Sigmoid colon (tissue), 7 donors: Measurements from ENCODE around the gene APOC3. TPM values are rescaled to one million over a fixed set of nuclear protein-coding genes. Genes with fewer than 3 reads are reported as not detected.

Experiments
- DNase-seq: peaks from one replicate; pipeline ENCODE4 v3.0.0-alpha.2; 2019
- H3K27ac ChIP-seq, 4 donors: fragments of 200-600 bp; sonication (generic); one replicate each; pipeline ENCODE4 v1.5.1; 2016 to 2019; ENCODE audit warnings: mild to moderate bottlenecking in 1 of 4
- H3K27me3 ChIP-seq, 3 donors: fragments of 200-600 bp; sonication (generic); one replicate each; pipeline ENCODE4 v1.5.1; 2019; ENCODE audit warnings: mild to moderate bottlenecking in 1 of 3
- H3K36me3 ChIP-seq, 4 donors: fragments of 200-600 bp; sonication (generic); one replicate each; pipeline ENCODE4 v1.5.1; 2016 to 2019
- H3K4me1 ChIP-seq, 4 donors: fragments of 200-600 bp; sonication (generic); one replicate each; pipeline ENCODE4 v1.5.1; 2017 to 2019
- H3K4me3 ChIP-seq, 4 donors: fragments of 200-600 bp; sonication (generic); one replicate each; pipeline ENCODE4 v1.5.1; 2017 to 2019; ENCODE audit warnings: mild to moderate bottlenecking in 2 of 4, moderate library complexity in 1 of 4
- H3K9me3 ChIP-seq, 4 donors: fragments of 200-600 bp in 3 of 4; sonication (generic) in 3 of 4; one replicate each; pipeline versions ENCODE4 v1.5.1 to v1.6.1; 2013 to 2019
- EP300 ChIP-seq, 4 donors: sonication (generic); formaldehyde crosslinking; IDR thresholded peaks; one replicate each; pipeline ENCODE4 v1.6.1; 2017; ENCODE audit warnings: antibody characterized with exemption in 4 of 4
- POLR2A ChIP-seq, 2 donors: fragments of 450-650 bp; IDR thresholded peaks; one replicate each; pipeline ENCODE4 v1.6.1; 2016; ENCODE audit warnings: antibody characterized with exemption in 2 of 2, mild to moderate bottlenecking in 2 of 2, moderate library complexity in 2 of 2
- POLR2AphosphoS5 ChIP-seq, 4 donors: sonication (generic); formaldehyde crosslinking; IDR thresholded peaks; one replicate each; pipeline ENCODE4 v1.6.1; 2017; ENCODE audit warnings: antibody characterized with exemption in 4 of 4
- WGBS, 2 donors: extraction: QIAGEN DNeasy Blood & Tissue Kit; methylation state at CpG; one replicate each; pipeline ENCODE4 v1.1.7; 2013; 5-methylcytosine and 5-hydroxymethylcytosine counted together
- intact Hi-C: fragments of 100-400 bp; cut with DNase I; formaldehyde crosslinking; loops from one replicate; pipeline ENCODE4 v1.15.1; 2023
- polyA plus RNA-seq, 3 donors: library from polyadenylated mRNA; stranded (reverse); fragments of 200-250 nt; gene quantifications; one replicate each; pipeline ENCODE4 v1.2.3, GENCODE V29; 2013
- total RNA-seq, 4 donors: library from RNA; depleted of rRNA; stranded (reverse); fragments of >200 nt; gene quantifications; one replicate each; pipeline ENCODE4 v1.1.0, GENCODE V29; 2016
- TF ChIP-seq, protein P1 (sequence below), 4 experiments: fragments of 450-650 bp in 3 of 4; fragments of 200-600 bp in 1 of 4; IDR thresholded peaks; one replicate each; pipeline ENCODE4 v1.5.1; 2016 to 2019; ENCODE audit warnings: antibody characterized with exemption in 4 of 4, mild to moderate bottlenecking in 3 of 4, moderate library complexity in 2 of 4
- donor health status: healthy with polysubstance abuse.
- donor health status: Bipolar disorder and iron deficiency.
- donor health status: healthy.

Gene APOC3
- total and polyA plus RNA-seq, 7 donors, result 0.19 to 4.4 TPM; not detected in 5

GRCh38 chr11:116867619-116868018 lies 37.9 kb downstream of the APOC3 start:
- no peak for TF ChIP-seq POLR2A (IDR thresholded peaks at IDR 0.05)
- no peak for TF ChIP-seq POLR2AphosphoS5 (IDR thresholded peaks at IDR 0.05)
- no peak for TF ChIP-seq EP300 (IDR thresholded peaks at IDR 0.05)
- TF ChIP-seq, protein P1, sequence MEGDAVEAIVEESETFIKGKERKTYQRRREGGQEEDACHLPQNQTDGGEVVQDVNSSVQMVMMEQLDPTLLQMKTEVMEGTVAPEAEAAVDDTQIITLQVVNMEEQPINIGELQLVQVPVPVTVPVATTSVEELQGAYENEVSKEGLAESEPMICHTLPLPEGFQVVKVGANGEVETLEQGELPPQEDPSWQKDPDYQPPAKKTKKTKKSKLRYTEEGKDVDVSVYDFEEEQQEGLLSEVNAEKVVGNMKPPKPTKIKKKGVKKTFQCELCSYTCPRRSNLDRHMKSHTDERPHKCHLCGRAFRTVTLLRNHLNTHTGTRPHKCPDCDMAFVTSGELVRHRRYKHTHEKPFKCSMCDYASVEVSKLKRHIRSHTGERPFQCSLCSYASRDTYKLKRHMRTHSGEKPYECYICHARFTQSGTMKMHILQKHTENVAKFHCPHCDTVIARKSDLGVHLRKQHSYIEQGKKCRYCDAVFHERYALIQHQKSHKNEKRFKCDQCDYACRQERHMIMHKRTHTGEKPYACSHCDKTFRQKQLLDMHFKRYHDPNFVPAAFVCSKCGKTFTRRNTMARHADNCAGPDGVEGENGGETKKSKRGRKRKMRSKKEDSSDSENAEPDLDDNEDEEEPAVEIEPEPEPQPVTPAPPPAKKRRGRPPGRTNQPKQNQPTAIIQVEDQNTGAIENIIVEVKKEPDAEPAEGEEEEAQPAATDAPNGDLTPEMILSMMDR (IDR thresholded peaks at IDR 0.05), result no peak
- Histone ChIP-seq H3K4me1 (no peaks in the 10 kb centered on the region), H3K27me3 (no peaks in the 10 kb centered on the region), H3K9me3 (no peaks in the 10 kb centered on the region), H3K36me3 (peaks cover 21 to 100% (median 48%) of the 10 kb centered on the region in 4 donors), H3K27ac (no peak overlapping the region), H3K4me3 (no peak overlapping the region)
- no peak for DNase-seq
- 96 to 98% methylated on average over 11 of the region's 11 CpGs for WGBS, 2 donors
- intact Hi-C loops, result no loop called here

DNA sequence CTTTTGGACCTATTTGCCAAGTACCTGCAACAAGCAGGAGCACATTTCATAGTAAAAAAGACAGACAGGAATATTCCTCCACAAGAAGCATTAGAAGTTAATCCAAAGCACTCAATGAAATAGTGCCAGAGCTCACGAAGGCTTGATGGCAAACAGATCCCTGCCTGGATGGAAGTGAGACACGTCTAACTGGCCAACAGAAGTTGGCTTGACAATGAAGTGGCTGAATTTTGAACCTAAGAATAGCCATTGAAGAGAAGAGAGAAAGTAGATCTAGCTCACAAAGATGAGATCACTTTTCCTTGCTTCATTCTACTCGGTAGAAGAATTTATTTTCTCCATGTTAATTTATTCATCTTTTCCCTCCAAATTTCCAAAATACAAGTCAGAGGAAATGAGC lies 38.4 kb downstream of the APOC3 start:
- Histone ChIP-seq H3K9me3 (no peaks in the 10 kb centered on the region), H3K27me3 (no peaks in the 10 kb centered on the region), H3K4me1 (no peaks in the 10 kb centered on the region), H3K27ac (peak overlapping the region in 1 of 4 donors; percentile 25), H3K4me3 (no peak overlapping the region), H3K36me3 (peaks cover 21 to 100% (median 49%) of the 10 kb centered on the region in 4 donors)
- intact Hi-C loops, result no loop called here
- DNase-seq, result no peak
- 88 to 91% methylated on average over 3 of the region's 3 CpGs for WGBS, 2 donors
- TF ChIP-seq EP300 (IDR thresholded peaks at IDR 0.05) (no peak), POLR2AphosphoS5 (IDR thresholded peaks at IDR 0.05) (peak in 1 of 4 donors; percentile 33)
- TF ChIP-seq, protein P1 (IDR thresholded peaks at IDR 0.05), result no peak

DNA sequence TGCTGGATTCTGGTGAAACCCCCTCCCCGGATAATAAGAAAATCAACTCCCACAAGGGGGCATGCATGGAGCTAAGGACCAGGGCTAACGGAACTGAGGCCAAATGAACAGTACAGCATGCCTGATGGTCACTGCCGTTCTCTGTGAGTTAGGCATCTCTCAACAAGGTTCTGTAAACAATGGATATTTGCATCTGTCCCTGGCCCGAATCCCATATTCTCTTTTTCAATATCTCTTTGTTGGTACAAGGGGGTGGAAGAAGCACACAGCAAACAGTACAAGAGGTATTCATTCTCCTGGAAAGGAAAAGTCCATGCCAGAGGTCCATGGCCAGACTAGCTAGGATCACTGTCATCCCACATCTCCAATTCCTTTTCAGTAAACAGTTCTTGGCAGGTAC lies 39.9 kb downstream of the APOC3 start:
- H3K27me3 ChIP-seq, result no peaks in the 10 kb centered on the region
- no peaks in the 10 kb centered on the region for H3K4me1 ChIP-seq
- no peak overlapping the region for H3K27ac ChIP-seq
- H3K4me3 ChIP-seq, result no peak overlapping the region
- no peak for DNase-seq
- no peaks in the 10 kb centered on the region for H3K9me3 ChIP-seq
- WGBS, 2 donors, result 90% methylated on average over 4 of the region's 4 CpGs
- peaks cover 18 to 100% (median 45%) of the 10 kb centered on the region in 4 donors for H3K36me3 ChIP-seq
- TF ChIP-seq POLR2AphosphoS5 (IDR thresholded peaks at IDR 0.05) (no peak), EP300 (IDR thresholded peaks at IDR 0.05) (no peak), POLR2A (IDR thresholded peaks at IDR 0.05) (no peak)
- TF ChIP-seq, protein P1 (IDR thresholded peaks at IDR 0.05), result no peak
- intact Hi-C loops, result no loop called here

GRCh38 chr11:116870054-116870453 lies 40.3 kb downstream of the APOC3 start:
- H3K27me3 ChIP-seq, result no peaks in the 10 kb centered on the region
- no peak overlapping the region for H3K27ac ChIP-seq
- WGBS, 2 donors, result 58 to 87% methylated on average over 3 of the region's 3 CpGs
- peaks cover 18 to 100% (median 47%) of the 10 kb centered on the region in 4 donors for H3K36me3 ChIP-seq
- TF ChIP-seq, protein P1 (IDR thresholded peaks at IDR 0.05), result no peak
- H3K4me1 ChIP-seq, result no peaks in the 10 kb centered on the region
- intact Hi-C loops, result no loop called here
- H3K4me3 ChIP-seq, result no peak overlapping the region
- H3K9me3 ChIP-seq, result no peaks in the 10 kb centered on the region
- no peak for DNase-seq

DNA sequence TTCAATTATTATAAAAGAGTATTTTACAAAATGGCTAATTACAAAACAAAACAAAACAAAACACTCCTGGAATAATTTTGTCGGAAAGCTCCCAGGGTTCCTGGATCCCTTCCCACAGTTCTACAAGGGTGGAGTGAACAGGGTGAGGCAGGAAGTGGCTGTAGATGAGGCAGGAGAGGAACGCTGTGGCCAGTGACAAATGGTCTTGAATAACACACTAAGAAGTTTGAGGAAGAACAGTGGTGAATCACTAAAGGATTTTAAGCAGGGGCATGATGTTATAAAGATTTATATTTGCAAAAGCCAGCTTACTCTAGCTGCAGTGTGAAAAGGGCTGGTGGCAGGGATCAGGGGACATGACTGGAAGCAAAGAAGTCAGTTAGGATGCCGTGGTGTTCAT lies 41.5 kb downstream of the APOC3 start:
- 45 to 65% methylated on average over 3 of the region's 3 CpGs for WGBS, 2 donors
- peaks cover 23 to 100% (median 45%) of the 10 kb centered on the region in 4 donors for H3K36me3 ChIP-seq
- H3K4me1 ChIP-seq, result no peaks in the 10 kb centered on the region
- H3K4me3 ChIP-seq, result no peak overlapping the region
- peak overlapping the region in 1 of 4 donors; percentile 21 for H3K27ac ChIP-seq
- H3K27me3 ChIP-seq, result no peaks in the 10 kb centered on the region
- DNase-seq, result no peak
- intact Hi-C loops, result no loop called here
- H3K9me3 ChIP-seq, result no peaks in the 10 kb centered on the region
- TF ChIP-seq, protein P1 (IDR thresholded peaks at IDR 0.05), result no peak
- TF ChIP-seq POLR2AphosphoS5 (IDR thresholded peaks at IDR 0.05) (no peak), EP300 (IDR thresholded peaks at IDR 0.05) (no peak), POLR2A (IDR thresholded peaks at IDR 0.05) (no peak)
